Stimulated activated naive CD4-positive, alpha-beta T cell treated with Interleukin-2 at 50 U/mL for 16 hours (primary cell): ENCODE data around the gene MIEF2.

Experiments
- DNase-seq: peaks from one replicate; lab custom pipeline; 2025; lab: John Stamatoyannopoulos, UW

The MIEF2 gene

GRCh38 chr17:18256776-18257175, 3.7 kb upstream of the MIEF2 start:
- DNase-seq = no peak

GRCh38 chr17:18257268-18257981, 3.0 kb upstream of the MIEF2 start:
- DNase-seq = no peak

- DNase-seq = peak; percentile 50
Measured at GRCh38 chr17:18257982-18258355, 2.5 kb upstream of the MIEF2 start.

- DNase-seq = peak; percentile 43
Measured at GRCh38 chr17:18258356-18259038, 2.0 kb upstream of the MIEF2 start, which contains the start of gene FLII. Gene FLII, minus strand, starts transcription at chr17:18258738. Its CDS starts 48 bp downstream, at chr17:18258690.

- DNase-seq = no peak
Measured at GRCh38 chr17:18259621-18260331, 686 bp upstream of the MIEF2 start.

GRCh38 chr17:18261146-18261515, 669 bp downstream of the MIEF2 start:
- DNase-seq = peak; percentile 27

- no peak for DNase-seq
Measured at GRCh38 chr17:18261659-18262058, 1.2 kb downstream of the MIEF2 start.

GRCh38 chr17:18262111-18262510, 1.6 kb downstream of the MIEF2 start:
- no peak for DNase-seq

GRCh38 chr17:18262641-18263040, 2.2 kb downstream of the MIEF2 start:
- DNase-seq = no peak

- no peak for DNase-seq
Measured at GRCh38 chr17:18263885-18264682, 3.6 kb downstream of the MIEF2 start.

GRCh38 chr17:18267366-18267765, 6.9 kb downstream of the MIEF2 start:
- DNase-seq = no peak

GRCh38 chr17:18267927-18268711, 7.7 kb downstream of the MIEF2 start:
- DNase-seq = no peak

- DNase-seq = no peak
Measured at GRCh38 chr17:18270046-18270931, 9.8 kb downstream of the MIEF2 start.

- DNase-seq = no peak
Measured at GRCh38 chr17:18277076-18277475, 16.6 kb downstream of the MIEF2 start.

- DNase-seq = no peak
Measured at GRCh38 chr17:18278867-18279266, 18.4 kb downstream of the MIEF2 start.

- DNase-seq = no peak
Measured at GRCh38 chr17:18280249-18280648, 19.8 kb downstream of the MIEF2 start.

- DNase-seq = no peak
Measured at GRCh38 chr17:18280766-18281371, 20.4 kb downstream of the MIEF2 start.

GRCh38 chr17:18281788-18282187, 21.3 kb downstream of the MIEF2 start:
- no peak for DNase-seq

- no peak for DNase-seq
Measured at GRCh38 chr17:18285296-18285695, 24.8 kb downstream of the MIEF2 start.
